ENCODE measurements around the gene GRHPR. TPM values are rescaled to one million over a fixed set of nuclear protein-coding genes. Genes with fewer than 3 reads are reported as not detected.

GRHPR gene
- total RNA-seq, 1 donor, result 133 TPM

- DNase-seq (ENCODE audit: low read depth), result no peak
- no peak for TF ChIP-seq CTCF (IDR thresholded peaks at IDR 0.05; ENCODE audit: insufficient read depth, low read length)
- no peak overlapping the region for H3K4me3 ChIP-seq (ENCODE audit: low read depth, low read length)
Measured at GRCh38 chr9:37453827-37454226, 31.3 kb downstream of the GRHPR start.

- no peak for TF ChIP-seq CTCF (IDR thresholded peaks at IDR 0.05; ENCODE audit: insufficient read depth, low read length)
- DNase-seq (ENCODE audit: low read depth), result peak; percentile 11
- no peak overlapping the region for H3K4me3 ChIP-seq (ENCODE audit: low read depth, low read length)
Measured at GRCh38 chr9:37454238-37454637, 31.7 kb downstream of the GRHPR start.

GRCh38 chr9:37455884-37456647 is 33.6 kb downstream of the GRHPR start:
- no peak for DNase-seq (ENCODE audit: low read depth)
- H3K4me3 ChIP-seq (ENCODE audit: low read depth, low read length), result no peak overlapping the region
- TF ChIP-seq CTCF (IDR thresholded peaks at IDR 0.05; ENCODE audit: insufficient read depth, low read length), result no peak

GRCh38 chr9:37456817-37457216 is 34.3 kb downstream of the GRHPR start:
- no peak overlapping the region for H3K4me3 ChIP-seq (ENCODE audit: low read depth, low read length)
- no peak for DNase-seq (ENCODE audit: low read depth)
- TF ChIP-seq CTCF (IDR thresholded peaks at IDR 0.05; ENCODE audit: insufficient read depth, low read length), result no peak

GRCh38 chr9:37464006-37464405 is 41.5 kb downstream of the GRHPR start:
- DNase-seq (ENCODE audit: low read depth), result peak; percentile 16
- H3K4me3 ChIP-seq (ENCODE audit: low read depth, low read length), result peak overlapping the region; percentile 98
- TF ChIP-seq CTCF (IDR thresholded peaks at IDR 0.05; ENCODE audit: insufficient read depth, low read length), result no peak

- H3K4me3 ChIP-seq (ENCODE audit: low read depth, low read length), result peak overlapping the region; percentile 98
- DNase-seq (ENCODE audit: low read depth), result peak; percentile 67
- no peak for TF ChIP-seq CTCF (IDR thresholded peaks at IDR 0.05; ENCODE audit: insufficient read depth, low read length)
Measured at GRCh38 chr9:37464426-37465248, 42.1 kb downstream of the GRHPR start.
